DMS153 treated with DMSO at 0.1 percent for 48 hours (cell line): ENCODE results near the gene NFE2L2.
A peak's percentile ranks its signal among the peaks of the same experiment; 100 is the strongest.
"Not testable (repeated sequence)": the region's sequence is repeated elsewhere in the genome, so short reads cannot be mapped to it uniquely, and the experiment has no call there.

Source experiments
- DNase-seq: peaks from one replicate; lab custom pipeline; 2025; ENCODE audit not compliant: unreplicated experiment; lab: John Stamatoyannopoulos, UW

NFE2L2 gene

GRCh38 chr2:177264693-177265587 is at the start of gene NFE2L2:
Gene NFE2L2, minus strand, starts transcription at chr2:177264727. Its CDS starts 151 bp downstream, at chr2:177264576.
- DNase-seq, result peak; percentile 71

GRCh38 chr2:177314194-177314593 is 49.7 kb upstream of the NFE2L2 start:
- DNase-seq, result no peak

- no peak for DNase-seq
These were observed 48.7 kb upstream of the NFE2L2 start for GRCh38 chr2:177313162-177313781.

- DNase-seq, result no peak
These were observed 48.0 kb upstream of the NFE2L2 start for GRCh38 chr2:177312562-177312961.

GRCh38 chr2:177309672-177310309 is 45.3 kb upstream of the NFE2L2 start:
- DNase-seq, result not testable (repeated sequence)

- DNase-seq, result no peak
These were observed 42.0 kb upstream of the NFE2L2 start for GRCh38 chr2:177306550-177306949.

GRCh38 chr2:177303939-177304338 is 39.4 kb upstream of the NFE2L2 start:
- no peak for DNase-seq

- DNase-seq, result no peak
These were observed 38.0 kb upstream of the NFE2L2 start for GRCh38 chr2:177302552-177302951.

- no peak for DNase-seq
These were observed 33.7 kb upstream of the NFE2L2 start for GRCh38 chr2:177298191-177298590.

GRCh38 chr2:177296040-177296439 is 31.5 kb upstream of the NFE2L2 start:
- no peak for DNase-seq

GRCh38 chr2:177295484-177295883 is 31.0 kb upstream of the NFE2L2 start:
- no peak for DNase-seq

GRCh38 chr2:177291701-177292100 is 27.2 kb upstream of the NFE2L2 start:
- DNase-seq, result no peak

GRCh38 chr2:177289824-177290628 is 25.5 kb upstream of the NFE2L2 start:
- DNase-seq, result no peak

GRCh38 chr2:177287814-177288213 is 23.3 kb upstream of the NFE2L2 start:
- no peak for DNase-seq

GRCh38 chr2:177285892-177286715 is 21.6 kb upstream of the NFE2L2 start:
- DNase-seq, result no peak

- no peak for DNase-seq
These were observed 20.0 kb upstream of the NFE2L2 start for GRCh38 chr2:177284531-177284930.

GRCh38 chr2:177283906-177284305 is 19.4 kb upstream of the NFE2L2 start:
- DNase-seq, result no peak

GRCh38 chr2:177282787-177283572 is 18.5 kb upstream of the NFE2L2 start:
- DNase-seq, result no peak

GRCh38 chr2:177282181-177282641 is 17.7 kb upstream of the NFE2L2 start:
- no peak for DNase-seq
